Measurements from ENCODE around the gene IFT52.
"Not testable (repeated sequence)": the region's sequence is repeated elsewhere in the genome, so short reads cannot be mapped to it uniquely, and the experiment has no call there.

IFT52 gene

DNA sequence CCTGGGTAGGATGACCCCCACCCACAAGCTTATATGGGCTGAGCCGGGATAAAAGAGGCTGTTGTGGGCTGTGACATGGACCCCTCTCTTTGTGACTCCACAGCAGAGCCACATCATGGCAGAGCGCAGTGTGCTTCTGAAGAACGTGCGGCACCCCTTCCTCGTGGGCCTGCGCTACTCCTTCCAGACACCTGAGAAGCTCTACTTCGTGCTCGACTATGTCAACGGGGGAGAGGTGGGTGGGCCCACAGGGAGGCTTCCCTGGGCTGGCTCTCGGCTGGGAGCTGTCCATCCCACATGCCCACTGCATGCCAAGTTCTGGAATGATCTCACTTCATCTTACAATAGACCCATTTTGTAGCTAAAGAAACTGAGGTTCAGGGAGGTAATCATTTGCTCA lies 21.5 kb upstream of the IFT52 start:
- DNase-seq: no peak

DNA sequence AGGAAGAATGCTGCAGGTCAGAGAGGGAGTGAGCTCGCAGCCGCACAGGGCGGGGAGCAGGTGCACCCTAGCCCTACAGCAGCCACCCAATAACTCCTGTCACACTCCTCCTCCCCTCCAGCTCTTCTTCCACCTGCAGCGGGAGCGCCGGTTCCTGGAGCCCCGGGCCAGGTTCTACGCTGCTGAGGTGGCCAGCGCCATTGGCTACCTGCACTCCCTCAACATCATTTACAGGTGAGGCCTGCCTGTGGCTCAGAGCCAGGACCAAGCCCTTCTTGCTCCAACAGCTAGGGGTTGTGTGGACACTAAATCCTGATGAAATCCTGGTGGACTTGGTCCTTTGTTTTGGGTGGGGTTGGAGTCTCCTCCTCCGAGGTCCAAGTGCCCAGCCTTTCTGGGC lies 20.2 kb upstream of the IFT52 start:
- DNase-seq: no peak

DNA sequence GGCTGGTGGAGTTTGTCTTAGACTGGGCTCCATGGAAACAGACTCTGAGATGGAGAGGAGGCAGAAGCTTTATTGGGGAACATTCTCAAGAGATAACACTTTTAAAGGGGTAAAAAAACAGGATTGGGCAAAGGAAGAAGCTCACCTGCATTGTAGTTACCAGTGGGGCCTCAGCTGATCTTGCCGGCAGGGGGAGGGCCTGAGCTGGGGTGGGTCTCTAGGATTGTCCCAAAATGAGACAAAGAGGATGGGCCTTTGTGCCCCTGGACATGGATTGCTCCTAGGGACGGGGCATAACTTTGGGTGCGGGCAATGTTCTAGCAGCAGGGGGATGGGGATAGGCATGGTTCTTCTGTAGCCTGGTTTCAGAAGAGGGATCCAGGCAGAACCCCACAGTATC lies 19.4 kb upstream of the IFT52 start:
- DNase-seq: no peak

DNA sequence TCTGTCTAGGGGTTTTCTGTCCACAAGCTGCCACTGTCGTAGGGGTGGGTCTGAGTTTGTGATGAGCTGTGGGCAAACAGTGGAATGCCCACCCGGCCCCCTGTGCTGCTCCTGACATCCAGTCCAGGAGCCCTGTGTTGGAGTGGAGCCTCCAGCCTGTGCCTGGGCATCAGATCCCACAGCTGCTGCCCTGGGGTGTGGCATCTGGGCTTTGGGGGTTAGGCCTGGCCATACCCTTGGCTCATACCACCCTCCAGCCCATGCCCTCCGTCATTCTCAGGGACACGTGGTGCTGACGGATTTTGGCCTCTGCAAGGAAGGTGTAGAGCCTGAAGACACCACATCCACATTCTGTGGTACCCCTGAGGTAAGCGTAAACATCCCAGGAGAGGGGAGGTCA lies 19.0 kb upstream of the IFT52 start:
- no peak for DNase-seq

DNA sequence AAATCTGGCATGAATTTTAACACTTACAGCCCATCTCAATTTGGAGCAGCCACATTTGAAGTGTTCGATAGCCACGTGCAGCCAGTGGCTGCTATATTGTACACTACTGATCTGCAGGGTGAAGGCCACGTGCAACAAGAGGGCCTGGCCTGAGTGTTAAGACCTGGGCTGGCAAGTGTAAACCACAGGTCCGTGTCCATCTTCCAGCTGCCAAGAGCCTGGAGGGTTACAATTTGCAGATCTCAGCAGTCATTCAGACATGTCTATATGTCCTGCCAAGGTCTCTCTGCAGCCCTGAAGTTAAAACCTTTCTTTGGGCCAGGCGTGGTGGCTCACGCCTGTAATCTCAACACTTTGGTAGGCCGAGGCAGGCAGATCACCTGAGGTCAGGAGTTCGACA lies 17.8 kb upstream of the IFT52 start:
- no peak for DNase-seq

DNA sequence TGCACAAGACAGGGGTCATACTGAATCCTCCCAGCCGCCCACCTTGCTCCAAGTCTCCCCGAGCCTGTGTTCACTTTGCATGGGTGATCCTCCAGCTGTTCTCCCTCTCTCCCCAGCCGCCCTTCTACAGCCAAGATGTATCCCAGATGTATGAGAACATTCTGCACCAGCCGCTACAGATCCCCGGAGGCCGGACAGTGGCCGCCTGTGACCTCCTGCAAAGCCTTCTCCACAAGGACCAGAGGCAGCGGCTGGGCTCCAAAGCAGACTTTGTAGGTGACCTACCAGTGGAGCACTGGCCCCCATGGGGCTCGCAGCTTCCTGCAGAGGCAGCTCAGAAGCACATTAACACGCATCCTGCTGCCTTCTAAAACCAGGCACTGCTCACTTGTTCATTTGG lies 14.6 kb upstream of the IFT52 start:
- DNase-seq: no peak

DNA sequence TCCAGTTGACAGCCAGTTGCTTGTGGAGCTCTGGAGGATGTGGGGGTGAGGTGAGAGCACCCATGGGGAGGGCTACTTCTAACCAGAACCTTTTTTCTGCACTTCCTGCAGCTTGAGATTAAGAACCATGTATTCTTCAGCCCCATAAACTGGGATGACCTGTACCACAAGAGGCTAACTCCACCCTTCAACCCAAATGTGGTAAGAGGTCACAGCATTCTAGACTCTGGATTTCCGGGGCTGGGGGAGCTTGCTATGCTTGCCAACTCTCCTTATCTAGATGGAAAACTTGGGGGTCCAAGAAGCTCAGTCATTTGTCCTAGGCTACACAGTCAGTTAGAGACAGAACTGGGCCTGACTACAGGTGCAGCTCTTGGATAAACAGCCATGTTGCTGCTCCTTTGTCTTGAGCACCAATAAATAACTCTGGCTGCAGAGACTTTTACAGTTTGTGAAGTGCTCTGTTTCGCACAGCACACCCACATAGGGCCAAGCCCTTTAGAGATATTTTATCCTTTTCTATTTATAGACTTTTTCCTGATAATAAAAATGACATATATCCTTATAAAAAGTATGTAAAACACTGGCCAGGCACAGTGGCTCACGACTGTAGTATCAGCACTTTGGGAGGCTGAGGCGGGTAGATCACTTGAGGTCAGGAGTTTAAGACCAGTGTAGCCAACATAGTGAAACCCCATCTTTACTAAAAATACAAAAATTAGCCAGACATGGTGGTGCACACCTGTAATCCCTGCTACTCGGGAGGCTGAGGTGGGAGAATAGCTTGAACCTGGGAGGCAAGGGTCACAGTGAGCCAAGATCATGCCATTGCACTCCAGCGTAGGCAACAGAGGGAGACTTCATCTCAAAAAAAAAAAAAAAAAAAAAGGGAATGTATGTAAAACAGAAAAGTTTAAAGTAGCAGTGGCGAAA lies 10.6 kb upstream of the IFT52 start:
- DNase-seq: no peak

DNA sequence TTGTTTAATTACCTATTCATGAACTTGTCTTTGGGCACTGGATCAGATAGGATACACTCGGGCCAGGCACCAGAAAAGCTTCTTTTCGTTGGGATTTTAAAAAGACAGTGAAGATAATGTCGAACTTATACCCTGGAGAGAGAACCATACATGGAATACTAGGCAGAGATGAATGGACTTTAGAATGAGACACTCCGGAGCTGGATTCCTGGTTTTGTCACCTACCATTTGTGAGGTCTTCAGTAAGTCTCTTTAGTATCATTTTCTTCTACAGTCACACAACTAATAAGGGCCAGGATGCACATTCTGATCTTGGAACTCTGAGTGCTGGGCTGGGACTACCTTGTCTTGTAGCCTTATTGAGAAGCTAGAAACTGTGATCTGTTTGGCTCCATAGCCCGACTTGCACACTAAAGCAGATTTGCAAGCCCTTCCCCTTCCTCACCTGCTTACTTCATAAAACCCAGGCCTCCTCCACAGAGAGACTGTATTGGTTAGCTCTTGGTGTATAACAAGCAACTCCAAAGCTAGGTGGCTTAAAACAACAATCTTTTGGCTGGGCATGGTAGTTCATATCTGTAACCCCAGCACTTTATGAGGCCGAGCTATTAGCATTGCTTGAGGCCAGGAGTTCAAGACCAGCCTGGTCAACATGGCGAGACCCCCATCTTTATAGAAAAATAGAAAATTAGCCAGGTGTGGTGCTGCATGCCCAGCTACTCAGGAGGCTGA lies 7.4 kb upstream of the IFT52 start:
- no peak for DNase-seq

DNA sequence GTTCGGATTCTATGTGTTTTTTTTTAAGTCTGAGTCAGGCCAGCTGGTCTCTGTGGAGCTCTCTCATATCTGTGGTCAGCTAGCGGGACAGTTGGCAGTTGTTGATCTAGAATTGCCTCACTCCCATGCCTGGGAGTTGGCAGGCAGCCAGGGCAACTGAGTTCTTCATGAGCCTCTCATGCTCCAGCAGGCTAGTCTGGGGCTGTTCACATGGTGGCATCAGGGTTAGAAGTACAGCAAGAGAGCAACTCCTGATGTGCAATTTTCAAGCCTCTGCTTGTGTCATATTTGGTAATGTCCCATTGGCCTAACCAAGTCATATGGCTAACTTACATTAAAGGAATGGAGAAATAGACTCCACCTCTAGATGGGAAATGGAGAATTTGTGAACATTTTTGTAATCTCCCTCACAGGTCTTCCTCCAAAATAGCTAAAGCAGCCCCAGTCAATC lies 6.7 kb upstream of the IFT52 start:
- no peak for DNase-seq

DNA sequence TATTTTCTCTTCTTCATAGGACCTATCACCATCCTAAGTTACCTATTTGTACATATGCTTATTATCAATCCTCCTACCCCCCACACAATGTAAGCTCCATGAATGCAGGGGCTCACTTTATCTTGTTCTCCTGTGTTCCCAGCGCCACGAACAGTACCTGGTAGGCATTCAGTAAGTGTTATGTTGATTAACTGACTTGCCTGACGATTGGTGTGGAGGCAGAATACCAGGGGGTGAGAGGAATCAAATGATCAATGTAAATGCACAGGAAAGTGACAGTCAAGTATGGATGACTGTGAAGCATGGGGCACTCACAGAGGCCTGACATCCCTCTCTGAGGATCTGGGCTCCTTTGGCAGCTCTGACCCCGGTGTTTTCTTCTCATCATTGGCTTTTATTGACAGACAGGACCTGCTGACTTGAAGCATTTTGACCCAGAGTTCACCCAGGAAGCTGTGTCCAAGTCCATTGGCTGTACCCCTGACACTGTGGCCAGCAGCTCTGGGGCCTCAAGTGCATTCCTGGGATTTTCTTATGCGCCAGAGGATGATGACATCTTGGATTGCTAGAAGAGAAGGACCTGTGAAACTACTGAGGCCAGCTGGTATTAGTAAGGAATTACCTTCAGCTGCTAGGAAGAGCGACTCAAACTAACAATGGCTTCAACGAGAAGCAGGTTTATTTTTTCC lies 6.1 kb upstream of the IFT52 start:
- no peak for DNase-seq

DNA sequence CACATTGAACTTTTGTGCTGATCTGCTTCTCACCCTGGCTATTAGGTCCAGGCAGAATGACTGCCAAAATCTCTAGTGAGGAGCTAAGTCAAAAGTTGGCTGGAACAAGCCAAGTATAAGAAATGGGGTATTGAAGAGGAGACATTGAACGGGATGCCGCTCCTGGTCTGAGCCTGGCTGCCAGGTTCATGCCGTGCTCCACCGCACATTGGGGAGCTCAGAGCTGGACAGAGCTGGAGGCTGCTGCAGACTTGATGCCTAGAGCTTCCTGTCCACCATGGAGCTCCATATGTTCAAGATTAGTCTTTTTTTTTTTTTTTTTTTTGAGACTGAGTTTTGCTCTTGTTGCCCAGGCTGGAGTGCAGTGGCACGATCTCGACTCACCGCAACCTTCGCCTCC lies 4.1 kb upstream of the IFT52 start:
- DNase-seq: no peak

DNA sequence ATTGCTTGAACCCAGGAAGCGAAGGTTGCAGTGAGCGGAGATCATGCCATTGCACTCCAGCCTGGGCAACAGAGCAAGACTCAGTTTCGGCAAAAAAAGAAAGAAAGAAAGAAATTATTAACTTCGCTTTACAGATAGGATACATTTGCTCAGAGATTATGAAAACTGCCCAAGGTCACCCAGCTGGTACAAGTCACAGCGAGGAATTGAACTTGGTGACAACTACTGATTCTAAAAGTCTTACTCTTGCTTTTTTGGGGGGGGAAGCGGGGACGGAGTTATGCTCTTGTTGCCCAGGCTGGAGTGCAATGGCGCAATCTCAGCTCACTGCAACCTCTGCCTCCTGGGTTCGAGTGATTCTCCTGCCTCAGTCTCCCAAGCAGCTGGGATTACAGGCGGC lies 2.2 kb upstream of the IFT52 start:
- not testable (repeated sequence) for DNase-seq

DNA sequence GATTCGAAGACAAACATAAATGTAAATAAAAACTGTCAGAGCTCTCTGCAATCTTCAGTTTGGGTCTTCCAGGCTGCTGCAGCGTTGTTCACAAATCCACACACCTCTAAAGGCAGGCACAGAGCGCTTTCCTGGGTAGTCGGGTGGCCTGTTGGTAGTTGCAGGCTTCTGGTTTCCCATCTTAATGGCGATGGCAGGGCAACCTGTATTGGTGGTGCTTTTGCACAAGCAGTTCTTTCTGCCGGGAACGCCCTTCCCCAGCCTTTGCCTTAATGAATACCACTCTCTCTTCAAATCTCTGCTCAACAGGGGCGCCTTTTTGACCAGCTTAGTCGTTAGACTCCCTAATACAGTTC lies 723 bp upstream of the IFT52 start:
- no peak for DNase-seq

DNA sequence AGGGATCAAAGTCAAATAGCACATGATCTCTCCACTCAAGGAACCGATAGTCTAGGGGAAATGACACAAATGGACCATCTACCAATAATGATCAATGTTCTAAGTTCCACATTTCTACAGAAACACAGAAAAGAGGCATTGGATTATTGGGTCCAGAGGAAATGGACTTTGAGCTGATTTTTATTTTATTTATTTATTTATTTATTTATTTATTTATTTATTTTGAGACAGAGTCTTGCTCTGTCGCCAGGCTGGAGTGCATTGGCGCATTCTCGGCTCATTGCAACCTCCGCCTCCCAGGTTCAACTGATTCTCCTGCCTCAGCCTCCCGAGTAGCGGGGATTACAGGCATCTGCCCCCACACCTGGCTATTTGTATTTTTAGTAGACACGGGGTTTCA lies 11.2 kb downstream of the IFT52 start:
- DNase-seq: not testable (repeated sequence)

DNA sequence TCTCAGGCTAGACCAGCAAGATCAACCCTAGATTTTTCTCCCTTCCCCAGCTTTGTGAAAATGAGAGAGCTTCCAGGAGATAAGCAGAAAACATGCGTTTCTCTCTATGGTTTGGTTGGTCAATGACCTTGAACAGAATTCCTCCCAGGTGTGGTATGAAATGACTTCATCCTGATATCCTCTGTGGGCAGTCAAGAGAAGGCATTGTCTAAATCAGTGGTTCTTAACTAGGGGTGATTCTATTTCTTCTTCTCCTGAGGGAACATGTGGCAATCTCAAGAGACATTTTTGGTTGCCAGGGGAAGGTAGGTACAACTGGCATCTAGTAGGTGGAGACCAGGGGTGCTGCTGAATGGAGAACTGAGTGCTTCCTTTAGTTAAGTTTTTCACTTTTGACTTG lies 12.4 kb downstream of the IFT52 start:
- DNase-seq: no peak

DNA sequence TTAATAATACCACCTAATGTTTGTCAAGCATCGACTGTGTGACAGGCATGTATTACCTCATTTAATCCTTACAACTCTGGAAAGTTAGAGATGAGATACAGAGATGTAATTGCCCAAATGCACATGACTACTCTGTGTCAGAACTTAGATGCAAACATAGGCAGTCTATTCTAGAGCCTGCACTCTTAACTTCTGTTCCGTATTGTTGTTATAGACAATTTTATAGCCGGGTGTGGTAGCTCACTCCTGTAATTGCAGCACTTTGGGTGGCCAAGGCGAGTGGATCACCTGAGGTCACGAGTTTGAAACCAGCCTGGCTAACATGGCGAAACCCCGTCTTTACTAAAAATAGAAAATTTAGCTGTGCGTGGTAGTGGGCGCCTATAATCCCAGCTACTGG lies 15.0 kb downstream of the IFT52 start:
- DNase-seq: no peak

DNA sequence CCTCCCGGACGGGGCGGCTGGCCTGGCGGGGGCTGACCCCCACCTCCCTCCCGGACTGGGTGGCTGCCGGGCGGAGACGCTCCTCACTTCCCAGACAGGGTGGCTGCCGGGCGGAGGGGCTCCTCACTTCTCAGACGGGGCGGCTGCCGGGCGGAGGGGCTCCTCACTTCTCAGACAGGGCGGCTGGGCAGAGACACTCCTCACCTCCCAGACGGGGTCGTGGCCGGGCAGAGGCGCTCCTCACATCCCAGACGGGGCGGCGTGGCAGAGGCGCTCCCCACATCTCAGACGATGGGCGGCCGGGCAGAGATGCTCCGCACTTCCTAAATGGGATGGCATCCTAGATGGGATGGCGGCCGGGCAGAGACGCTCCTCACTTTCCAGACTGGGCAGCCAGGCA lies 16.5 kb downstream of the IFT52 start:
- not testable (repeated sequence) for DNase-seq

DNA sequence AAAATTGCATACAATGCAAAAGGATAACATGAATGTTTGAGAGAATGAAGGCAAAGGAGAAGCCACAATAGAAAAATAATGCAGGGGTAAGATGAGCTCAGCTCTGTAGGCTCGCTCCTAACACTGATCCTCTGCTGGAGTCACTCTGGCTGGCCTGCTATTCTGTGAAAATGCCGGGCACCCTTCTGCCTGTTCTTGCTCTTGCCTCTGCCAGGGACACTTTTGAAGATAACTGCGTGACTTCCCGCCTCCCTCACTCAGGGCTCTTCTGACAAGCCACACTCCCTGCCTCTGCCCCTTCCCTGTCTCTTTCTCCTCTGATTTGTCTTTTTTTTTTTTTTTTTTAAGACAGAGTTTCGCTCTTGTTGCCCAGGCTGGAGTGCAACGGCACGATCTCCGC lies 40.9 kb downstream of the IFT52 start:
- no peak for DNase-seq

DNA sequence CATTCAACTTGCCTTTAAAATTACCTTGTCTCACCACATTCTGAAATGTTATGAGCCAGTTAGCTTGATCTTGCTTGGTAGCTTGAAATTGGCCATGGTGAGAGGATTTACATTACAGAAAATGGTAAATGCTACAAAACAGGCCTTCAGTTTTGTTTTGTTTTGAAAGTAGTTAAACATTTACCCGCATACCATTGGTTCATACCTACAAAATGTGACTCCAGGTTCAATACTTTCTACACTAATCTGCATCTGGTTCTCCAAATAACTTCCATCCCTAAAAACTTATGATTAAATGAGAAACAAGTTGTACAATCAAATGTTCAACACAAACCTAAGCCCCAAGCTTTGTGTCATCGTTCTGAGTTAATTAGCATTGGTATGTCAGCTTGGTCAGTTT lies 45.7 kb downstream of the IFT52 start:
- DNase-seq: no peak

DNA sequence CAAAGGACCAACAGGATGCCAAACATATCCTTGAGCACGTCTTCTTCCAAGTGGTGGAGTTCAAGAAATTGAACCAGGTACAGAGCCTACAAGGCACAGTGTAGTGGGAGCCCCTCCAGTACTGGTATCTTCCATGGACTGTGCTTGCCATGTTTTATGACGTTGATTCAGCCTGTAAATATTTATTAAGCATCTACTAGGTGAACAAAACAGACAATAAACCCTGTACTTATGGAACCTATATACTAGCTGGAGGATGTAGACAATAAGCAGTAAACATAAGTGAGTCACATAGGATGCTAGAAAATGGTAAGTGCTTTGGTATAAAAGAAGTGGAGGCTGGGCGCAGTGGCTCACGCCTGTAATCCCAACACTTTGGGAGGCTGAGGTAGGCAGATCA lies 51.8 kb downstream of the IFT52 start:
- no peak for DNase-seq

DNA sequence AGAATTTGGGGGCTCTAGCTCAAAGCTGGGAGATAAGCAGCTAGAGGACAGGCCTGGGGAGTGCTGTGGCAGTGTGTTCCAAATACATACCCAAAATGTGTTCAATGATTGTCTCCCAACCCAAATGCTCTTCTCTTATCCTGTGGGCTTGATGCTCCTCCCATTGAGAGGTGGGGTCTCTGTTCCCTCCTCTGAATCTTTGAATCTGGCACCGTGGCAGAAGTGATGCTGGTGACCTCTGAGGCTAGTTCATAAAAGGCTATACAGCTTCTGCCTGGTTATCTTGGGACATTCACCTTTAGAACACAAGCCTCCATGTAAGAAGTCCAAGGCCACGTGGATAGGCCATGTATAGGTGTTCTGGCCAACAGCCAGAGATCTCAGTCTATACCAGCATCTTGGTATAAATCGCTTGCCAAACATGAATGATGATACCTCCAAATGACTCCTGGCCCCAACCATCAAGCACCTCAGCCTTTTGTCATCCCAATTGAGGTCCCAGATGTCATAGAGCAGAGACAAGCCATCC lies 60.3 kb downstream of the IFT52 start:
- DNase-seq: no peak

DNA sequence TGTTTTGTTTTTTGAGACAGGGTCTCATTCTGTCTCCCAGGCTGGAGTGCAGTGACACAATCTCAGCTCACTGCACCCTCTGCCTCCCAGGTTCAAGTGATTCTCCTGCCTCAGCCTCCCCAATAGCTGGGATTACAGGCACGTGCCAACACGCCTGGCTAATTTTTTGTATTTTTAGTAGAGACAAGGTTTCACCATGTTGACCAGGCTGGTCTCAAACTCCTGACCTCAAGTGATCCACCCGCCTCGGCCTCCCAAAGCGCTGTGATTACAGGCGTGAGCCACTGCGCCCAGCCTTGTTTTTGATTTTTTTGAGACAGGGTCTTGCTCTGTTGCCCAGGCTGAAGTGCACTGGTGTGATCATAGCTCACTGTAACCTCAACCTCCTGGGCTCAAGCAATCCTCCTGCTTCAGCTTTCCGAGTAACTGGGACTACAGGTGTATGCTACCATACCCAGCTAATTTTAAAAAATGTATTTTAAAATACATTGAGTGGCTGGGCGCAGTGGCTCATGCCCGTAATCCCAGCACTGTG lies 61.0 kb downstream of the IFT52 start:
- DNase-seq: not testable (repeated sequence)

DNA sequence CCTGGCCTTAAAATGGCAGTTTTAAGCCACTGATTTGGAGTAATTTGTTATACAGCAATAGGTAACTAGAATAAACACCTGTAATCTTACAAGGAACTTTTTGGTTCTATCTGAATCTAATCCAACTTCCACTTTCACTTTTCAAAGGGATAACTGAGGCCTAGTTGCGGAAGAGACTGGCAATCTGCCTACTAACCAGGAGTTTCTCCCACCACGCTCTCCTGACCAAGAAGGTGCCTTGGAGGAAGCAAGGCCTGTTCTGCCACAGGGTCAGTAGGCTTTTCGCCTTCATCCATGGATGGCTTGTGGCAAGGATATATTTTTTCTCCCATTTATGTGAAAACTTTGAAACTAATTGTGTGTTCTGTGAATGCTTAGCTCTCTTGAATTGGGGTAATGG lies 63.2 kb downstream of the IFT52 start:
- no peak for DNase-seq
